HepG2 (cell line): ENCODE data around the gene SYNPO. TPM values are rescaled to one million over a fixed set of nuclear protein-coding genes. Genes with fewer than 3 reads are reported as not detected.

Source experiments
- ATAC-seq: fragments of 200-7000 bp; cut with Tn5 transposase; 3 replicates; pipeline ENCODE4 v1.9.1; 2020; ENCODE audit warnings: mild to moderate bottlenecking, moderate library complexity
- BruUV-seq: library from RNA; stranded (reverse); fragments of 400-500 nt; replicated peaks from 2 replicates; lab custom pipeline; 2021; lab: Mats Ljungman, UMichigan
- CTCF ChIA-PET: fragments of 300-600 bp; formaldehyde crosslinking; extraction: SDS; loops from one replicate; lab custom pipeline; 2021; ENCODE audit warnings: low total read pairs, inconsistent platforms, low intra/inter-chr PET ratio; lab: Yijun Ruan, JAX
- POLR2A ChIA-PET: fragments of 350-600 bp; sonication (Branson Sonifier 250); formaldehyde crosslinking; loops from one replicate; lab custom pipeline; 2020; ENCODE audit warnings: antibody characterized with exemption, inconsistent platforms; lab: Yijun Ruan, JAX
- DNase-seq: peaks from one replicate; pipeline ENCODE4 v3.0.0-alpha.2; 2015; ENCODE audit warnings: low spot score
- FAIRE-seq: peaks from 3 replicates; lab custom pipeline; 2011; peaks lifted over from hg19 to GRCh38; lab: Jason Lieb, UNC
- H2AFZ ChIP-seq: one replicate; pipeline ENCODE4 v1.6.1; 2011; ENCODE audit warnings: low read length, inconsistent platforms
- H3K27ac ChIP-seq: fragments of 300-600 bp; 3 replicates; pipeline ENCODE4 v1.8.0; 2011; ENCODE audit warnings: mixed run types, mild to moderate bottlenecking, mixed read lengths, low read length, inconsistent platforms; ENCODE audit not compliant: insufficient read depth; ENCODE audit errors: extremely low read length
- H3K27me3 ChIP-seq, 2 experiments: fragments of 200-600 bp in 1 of 2; 2 replicates in 1 of 2; 3 replicates in 1 of 2; pipeline versions ENCODE4 v1.6.0 to v1.8.0; 2011; ENCODE audit warnings: low read length in 2 of 2, mild to moderate bottlenecking in 2 of 2, moderate library complexity in 2 of 2, inconsistent platforms in 1 of 2; ENCODE audit not compliant: insufficient read depth in 2 of 2, control insufficient read depth in 1 of 2
- H3K36me3 ChIP-seq, 2 experiments: fragments of 200-600 bp in 1 of 2; replicated peaks in 1 of 2; 2 replicates in 1 of 2; 3 replicates in 1 of 2; pipeline versions ENCODE4 v1.5.1 to v1.8.0; 2011; ENCODE audit warnings: low read length in 2 of 2, inconsistent platforms in 1 of 2; ENCODE audit not compliant: insufficient read depth in 2 of 2, control insufficient read depth in 1 of 2
- H3K4me1 ChIP-seq: 2 replicates; pipeline ENCODE4 v1.5.1; 2012; ENCODE audit warnings: low read length, inconsistent platforms; ENCODE audit not compliant: insufficient read depth
- H3K4me2 ChIP-seq: 2 replicates; pipeline ENCODE4 v1.6.0; 2011; ENCODE audit warnings: low read depth, low read length, inconsistent platforms
- H3K4me3 ChIP-seq, 3 experiments: fragments of 200-600 bp in 1 of 3; sonication (generic), shearing (Covaris generic) in 1 of 3; replicated peaks in 1 of 3; 2 replicates each; pipeline ENCODE4 v1.5.1; 2011 to 2016; ENCODE audit warnings: low read length in 3 of 3, inconsistent platforms in 2 of 3, low read depth in 2 of 3, mild to moderate bottlenecking in 2 of 3, control low read depth in 1 of 3, mixed read lengths in 1 of 3; ENCODE audit not compliant: insufficient read depth in 1 of 3
- H3K79me2 ChIP-seq: one replicate; pipeline ENCODE4 v1.6.1; 2011; ENCODE audit warnings: low read length, inconsistent platforms; ENCODE audit not compliant: insufficient read depth
- H3K9ac ChIP-seq: 2 replicates; pipeline ENCODE4 v1.6.0; 2011; ENCODE audit warnings: mild to moderate bottlenecking, low read depth, low read length, inconsistent platforms; ENCODE audit not compliant: insufficient read depth
- H3K9me3 ChIP-seq: 2 replicates; pipeline ENCODE4 v1.5.1; 2012; ENCODE audit warnings: mild to moderate bottlenecking, low read length
- H4K20me1 ChIP-seq: 2 replicates; pipeline ENCODE4 v1.6.0; 2011; ENCODE audit warnings: inconsistent platforms, mild to moderate bottlenecking, low read length, moderate library complexity; ENCODE audit not compliant: insufficient read depth
- FOXK2 ChIP-seq: fragments of 450-650 bp; IDR thresholded peaks from 2 replicates; pipeline ENCODE4 v1.6.1; 2016
- GPN1 ChIP-seq: sonication (generic); formaldehyde crosslinking; IDR thresholded peaks from 2 replicates; pipeline ENCODE4 v1.5.1; 2020; ENCODE audit warnings: missing genetic modification reagents, borderline replicate concordance
- GZF1 ChIP-seq: sonication (generic); formaldehyde crosslinking; IDR thresholded peaks from 2 replicates; pipeline ENCODE4 v1.5.1; 2020; ENCODE audit warnings: mild to moderate bottlenecking, missing genetic modification reagents
- HIVEP1 ChIP-seq: sonication (generic); formaldehyde crosslinking; IDR thresholded peaks from 2 replicates; pipeline ENCODE4 v1.4.0; 2020; ENCODE audit warnings: mild to moderate bottlenecking, missing genetic modification reagents
- MEF2D ChIP-seq: sonication (generic); formaldehyde crosslinking; IDR thresholded peaks from 2 replicates; pipeline ENCODE4 v1.5.1; 2020; ENCODE audit warnings: mild to moderate bottlenecking, missing genetic modification reagents
- NPAS2 ChIP-seq: sonication (generic); formaldehyde crosslinking; IDR thresholded peaks from 2 replicates; pipeline ENCODE4 v1.8.0; 2022; ENCODE audit warnings: mild to moderate bottlenecking, missing genetic modification reagents, borderline replicate concordance
- PCBP1 ChIP-seq: fragments of 200-400 bp; formaldehyde crosslinking; IDR thresholded peaks from 2 replicates; pipeline ENCODE4 v1.6.1; 2017; ENCODE audit warnings: mild to moderate bottlenecking, low read depth, low read length, borderline replicate concordance
- REXO4 ChIP-seq: sonication (generic); formaldehyde crosslinking; IDR thresholded peaks from 2 replicates; pipeline ENCODE4 v1.8.0; 2022; ENCODE audit warnings: missing genetic modification reagents, mild to moderate bottlenecking, borderline replicate concordance
- SALL2 ChIP-seq: sonication (generic); formaldehyde crosslinking; IDR thresholded peaks from 2 replicates; pipeline ENCODE4 v1.8.1; 2023; ENCODE audit warnings: mild to moderate bottlenecking, missing genetic modification reagents, inconsistent platforms
- SMARCE1 ChIP-seq: fragments of 450-650 bp; IDR thresholded peaks from 2 replicates; pipeline ENCODE4 v1.6.1; 2017; ENCODE audit warnings: borderline replicate concordance
- SYNCRIP ChIP-seq: fragments of 200-400 bp; formaldehyde crosslinking; IDR thresholded peaks from 2 replicates; pipeline ENCODE4 v1.6.1; 2018; ENCODE audit warnings: mild to moderate bottlenecking, low read depth, low read length; ENCODE audit not compliant: insufficient read depth
- ZNF639 ChIP-seq: conservative IDR thresholded peaks from 2 replicates; pipeline ENCODE4 v1.6.1; 2018; ENCODE audit warnings: missing genetic modification reagents
- ZNF747 ChIP-seq: sonication (generic); formaldehyde crosslinking; IDR thresholded peaks from 2 replicates; pipeline ENCODE4 v1.8.1; 2023; ENCODE audit warnings: missing genetic modification reagents, mild to moderate bottlenecking, borderline replicate concordance
- ZNF782 ChIP-seq: sonication (generic); formaldehyde crosslinking; IDR thresholded peaks from 2 replicates; pipeline ENCODE4 v1.4.0; 2020; ENCODE audit warnings: missing genetic modification reagents, mild to moderate bottlenecking, borderline replicate concordance
- ZNF878 ChIP-seq: sonication (generic); formaldehyde crosslinking; IDR thresholded peaks from 2 replicates; pipeline ENCODE4 v1.8.1; 2023; ENCODE audit warnings: mild to moderate bottlenecking, missing genetic modification reagents, moderate library complexity
- WGBS: methylation state at CpG from one replicate; pipeline ENCODE4 v1.1.6; 2017; ENCODE audit warnings: low lambda C conversion rate; 5-methylcytosine and 5-hydroxymethylcytosine counted together
- in situ Hi-C: cut with HindIII; loops from 2 replicates; pipeline ENCODE4 v1.10.0; 2017; ENCODE audit warnings: low pct_unique_long_range_greater_than_20kb; ENCODE audit not compliant: extremely low pct_ligation_motif_present
- intact Hi-C: fragments of 100-400 bp; cut with micrococcal nuclease; formaldehyde crosslinking; loops from one replicate; pipeline ENCODE4 v1.10.0; 2022; ENCODE audit not compliant: unreplicated experiment
- polyA plus RNA-seq, 8 experiments: library from polyadenylated mRNA; depleted of rRNA in 3 of 8; stranded (reverse) in 7 of 8; unstranded in 1 of 8; fragments of >200 nt; fragmentation: Illumina TruSeq in 4 of 8; extraction: Trizol in 4 of 8; gene quantifications; 2 replicates each; pipeline versions ENCODE4 v1.2.1 to v1.2.3, GENCODE V29; 2011 to 2016; ENCODE audit warnings: low read depth in 4 of 8, missing spikeins in 1 of 8, mixed read lengths in 1 of 8; ENCODE audit not compliant: insufficient read depth in 1 of 8
- total RNA-seq, 5 experiments: library from RNA; depleted of rRNA; stranded (reverse); fragments of >200 nt; fragmentation: Illumina TruSeq; extraction: Trizol; gene quantifications; 2 replicates each; pipeline ENCODE4 v1.2.3, GENCODE V29; 2016; ENCODE audit warnings: low read depth in 1 of 5
- TF ChIP-seq, protein P1 (sequence below): sonication (generic); formaldehyde crosslinking; IDR thresholded peaks from 2 replicates; pipeline ENCODE4 v1.4.0; 2020; ENCODE audit warnings: missing genetic modification reagents
- TF ChIP-seq, protein P2 (sequence below), 2 experiments: sonication (generic) in 1 of 2; formaldehyde crosslinking in 1 of 2; IDR thresholded peaks; 2 replicates each; pipeline versions ENCODE4 v1.5.1 to v1.6.1; 2011 to 2020; ENCODE audit warnings: borderline replicate concordance in 1 of 2, low read depth in 1 of 2, low read length in 1 of 2, mild to moderate bottlenecking in 1 of 2, missing genetic modification reagents in 1 of 2, moderate library complexity in 1 of 2
- TF ChIP-seq, protein P3 (sequence below): sonication (generic); formaldehyde crosslinking; conservative IDR thresholded peaks from 2 replicates; pipeline ENCODE4 v1.8.0; 2022; ENCODE audit warnings: low read depth, missing genetic modification reagents

Gene SYNPO
- total and polyA plus RNA-seq, 2 of the 13 experiments (the other 11 are each of a cell fraction or from before 2014, with no cell fraction given) = 0.09 to 0.30 TPM

- TF ChIP-seq SYNCRIP = no peak
- TF ChIP-seq ZNF878 = no peak
- TF ChIP-seq, protein P1, sequence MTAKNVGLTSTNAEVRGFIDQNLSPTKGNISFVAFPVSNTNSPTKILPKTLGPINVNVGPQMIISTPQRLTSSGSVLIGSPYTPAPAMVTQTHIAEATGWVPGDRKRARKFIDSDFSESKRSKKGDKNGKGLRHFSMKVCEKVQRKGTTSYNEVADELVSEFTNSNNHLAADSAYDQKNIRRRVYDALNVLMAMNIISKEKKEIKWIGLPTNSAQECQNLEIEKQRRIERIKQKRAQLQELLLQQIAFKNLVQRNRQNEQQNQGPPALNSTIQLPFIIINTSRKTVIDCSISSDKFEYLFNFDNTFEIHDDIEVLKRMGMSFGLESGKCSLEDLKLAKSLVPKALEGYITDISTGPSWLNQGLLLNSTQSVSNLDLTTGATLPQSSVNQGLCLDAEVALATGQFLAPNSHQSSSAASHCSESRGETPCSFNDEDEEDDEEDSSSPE (CRISPR knock-in tag) = no peak
- no peak for TF ChIP-seq REXO4 (CRISPR knock-in tag)
- no peak for TF ChIP-seq MEF2D
- TF ChIP-seq, all 625 proteins: peak for 0
Observed at GRCh38 chr5:150596826-150597225, 43.6 kb upstream of the SYNPO start (continued).

DNA sequence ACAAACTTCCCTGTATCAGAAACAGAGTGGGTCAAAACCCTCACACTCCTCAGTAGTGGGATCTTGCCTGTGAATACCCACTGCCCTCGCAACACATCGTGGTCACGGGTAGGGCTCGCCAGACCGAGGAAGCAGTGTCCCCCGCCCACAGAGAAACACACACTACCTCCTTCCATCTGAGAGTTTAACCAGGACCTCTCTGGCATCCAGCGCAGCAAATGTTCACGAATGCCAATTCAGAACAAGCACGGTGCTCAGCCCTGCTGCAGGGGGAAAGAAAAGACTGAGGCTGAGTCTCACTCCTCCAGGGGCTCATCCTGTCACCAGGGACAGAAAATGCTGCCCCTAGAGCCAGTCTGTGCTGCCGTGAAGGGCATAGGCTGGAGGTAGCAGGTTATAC, 42.5 kb upstream of the SYNPO start:
- Histone ChIP-seq H3K4me2 (no peak overlapping the region), H3K27me3 (peaks cover 8 to 52% of the 10 kb centered on the region in 2 experiments; a peak in 4 of 5 replicates), H3K4me3 (no peak overlapping the region), H2AFZ (no peak overlapping the region), H3K79me2 (no peaks in the 10 kb centered on the region), H3K9ac (no peak overlapping the region), H3K36me3 (no peaks in the 10 kb centered on the region), H3K9me3 (no peaks in the 10 kb centered on the region), H3K27ac (no peak overlapping the region), H3K4me1 (peaks cover 8% of the 10 kb centered on the region), H4K20me1 (no peaks in the 10 kb centered on the region)
- in situ Hi-C loops (no loop called here), intact Hi-C loops (no loop called here)
- 57% methylated on average over 9 of the region's 10 CpGs for WGBS
- ATAC-seq = no peak; the same call in 2 of the 3 replicates
- DNase-seq = no peak
- ChIA-PET POLR2A (no interaction called here), CTCF (no interaction called here)
- FAIRE-seq = no peak
- BruUV-seq = no TSS peak
- TF ChIP-seq SALL2 (no peak), ZNF782 (CRISPR knock-in tag) (no peak), SMARCE1 (no peak), GPN1 (CRISPR knock-in tag) (no peak), FOXK2 (no peak), ZNF747 (CRISPR knock-in tag) (no peak), GZF1 (CRISPR knock-in tag) (no peak), NPAS2 (CRISPR knock-in tag) (no peak), HIVEP1 (CRISPR knock-in tag) (no peak), ZNF639 (CRISPR knock-in tag) (no peak), PCBP1 (no peak)
- TF ChIP-seq, protein P2, sequence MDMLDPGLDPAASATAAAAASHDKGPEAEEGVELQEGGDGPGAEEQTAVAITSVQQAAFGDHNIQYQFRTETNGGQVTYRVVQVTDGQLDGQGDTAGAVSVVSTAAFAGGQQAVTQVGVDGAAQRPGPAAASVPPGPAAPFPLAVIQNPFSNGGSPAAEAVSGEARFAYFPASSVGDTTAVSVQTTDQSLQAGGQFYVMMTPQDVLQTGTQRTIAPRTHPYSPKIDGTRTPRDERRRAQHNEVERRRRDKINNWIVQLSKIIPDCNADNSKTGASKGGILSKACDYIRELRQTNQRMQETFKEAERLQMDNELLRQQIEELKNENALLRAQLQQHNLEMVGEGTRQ (IDR thresholded peaks at IDR 0.05; ENCODE audit: low read depth, low read length) = no peak
- TF ChIP-seq, protein P2 (CRISPR knock-in tag; IDR thresholded peaks at IDR 0.05; ENCODE audit: borderline replicate concordance) = no peak
- TF ChIP-seq, protein P3, sequence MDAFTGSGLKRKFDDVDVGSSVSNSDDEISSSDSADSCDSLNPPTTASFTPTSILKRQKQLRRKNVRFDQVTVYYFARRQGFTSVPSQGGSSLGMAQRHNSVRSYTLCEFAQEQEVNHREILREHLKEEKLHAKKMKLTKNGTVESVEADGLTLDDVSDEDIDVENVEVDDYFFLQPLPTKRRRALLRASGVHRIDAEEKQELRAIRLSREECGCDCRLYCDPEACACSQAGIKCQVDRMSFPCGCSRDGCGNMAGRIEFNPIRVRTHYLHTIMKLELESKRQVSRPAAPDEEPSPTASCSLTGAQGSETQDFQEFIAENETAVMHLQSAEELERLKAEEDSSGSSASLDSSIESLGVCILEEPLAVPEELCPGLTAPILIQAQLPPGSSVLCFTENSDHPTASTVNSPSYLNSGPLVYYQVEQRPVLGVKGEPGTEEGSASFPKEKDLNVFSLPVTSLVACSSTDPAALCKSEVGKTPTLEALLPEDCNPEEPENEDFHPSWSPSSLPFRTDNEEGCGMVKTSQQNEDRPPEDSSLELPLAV = no peak
